Activated naive CD8-positive, alpha-beta T cell treated with anti-CD3 and anti-CD28 coated beads, Interleukin-2, amount 50 U/mL, for 16 hours (primary cell): ENCODE measurements around the gene NFKB1.

Source experiments
- DNase-seq: peaks from one replicate; pipeline ENCODE4 v3.0.0-alpha.2; 2020; ENCODE audit warnings: low read depth, low spot score

Gene NFKB1

DNA sequence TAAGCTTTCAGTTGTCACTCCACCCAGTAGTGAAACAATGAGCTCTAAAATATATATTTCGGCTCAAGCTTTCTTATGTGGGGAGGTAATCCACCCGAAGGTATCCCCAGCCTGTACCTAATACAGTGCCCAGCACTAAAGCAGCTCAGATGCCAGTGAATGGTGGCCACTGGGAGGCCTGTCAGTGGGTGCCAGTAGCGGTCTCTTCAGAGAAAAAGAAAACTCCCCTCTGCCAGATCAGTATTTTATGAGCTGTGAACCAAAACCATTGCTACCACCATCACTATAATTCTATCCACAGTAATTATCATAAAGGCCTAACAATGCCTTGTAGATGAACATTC, 835 bp upstream of the NFKB1 start:
- no peak for DNase-seq

DNA sequence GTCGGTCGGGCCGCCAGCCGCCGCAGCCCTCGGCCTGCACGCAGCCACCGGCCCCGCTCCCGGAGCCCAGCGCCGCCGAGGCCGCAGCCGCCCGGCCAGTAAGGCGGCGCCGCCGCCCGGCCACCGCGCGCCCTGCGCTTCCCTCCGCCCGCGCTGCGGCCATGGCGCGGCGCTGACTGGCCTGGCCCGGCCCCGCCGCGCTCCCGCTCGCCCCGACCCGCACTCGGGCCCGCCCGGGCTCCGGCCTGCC, 213 bp downstream of the NFKB1 start:
- DNase-seq, result no peak

DNA sequence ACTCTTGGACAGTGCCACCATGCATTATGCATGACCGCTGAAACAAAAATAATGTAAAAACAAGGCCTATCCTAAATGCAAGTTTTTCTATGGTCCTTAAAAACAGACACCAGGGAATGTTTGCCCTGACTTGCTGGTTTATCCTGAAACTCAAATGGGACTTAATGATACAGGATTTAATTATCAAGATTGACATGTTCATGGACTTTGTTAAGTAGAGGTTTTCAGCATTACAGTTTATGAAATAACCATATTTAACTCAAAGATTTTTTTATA, 1.3 kb downstream of the NFKB1 start:
- DNase-seq, result no peak

DNA sequence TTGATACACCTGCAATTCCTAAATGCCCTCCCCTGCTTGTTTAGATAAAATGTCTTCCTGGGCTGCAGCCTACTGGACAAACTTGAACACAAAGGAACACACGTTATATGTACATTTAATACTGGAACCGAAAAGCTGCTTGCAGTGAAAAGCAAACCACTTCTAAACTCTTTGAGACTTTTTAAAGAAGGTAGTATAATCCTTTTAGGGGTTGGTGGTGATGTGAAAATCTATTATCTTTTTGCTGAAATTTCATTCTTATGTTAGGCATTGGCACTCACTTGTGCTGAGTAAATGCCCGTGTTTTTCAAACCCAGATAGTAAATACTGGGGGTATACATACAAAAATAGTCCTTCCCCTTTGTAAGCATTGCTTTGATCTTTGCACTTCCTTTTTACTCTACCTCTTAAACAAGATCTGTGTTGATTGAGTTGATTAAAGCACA, 2.2 kb downstream of the NFKB1 start:
- DNase-seq, result no peak

DNA sequence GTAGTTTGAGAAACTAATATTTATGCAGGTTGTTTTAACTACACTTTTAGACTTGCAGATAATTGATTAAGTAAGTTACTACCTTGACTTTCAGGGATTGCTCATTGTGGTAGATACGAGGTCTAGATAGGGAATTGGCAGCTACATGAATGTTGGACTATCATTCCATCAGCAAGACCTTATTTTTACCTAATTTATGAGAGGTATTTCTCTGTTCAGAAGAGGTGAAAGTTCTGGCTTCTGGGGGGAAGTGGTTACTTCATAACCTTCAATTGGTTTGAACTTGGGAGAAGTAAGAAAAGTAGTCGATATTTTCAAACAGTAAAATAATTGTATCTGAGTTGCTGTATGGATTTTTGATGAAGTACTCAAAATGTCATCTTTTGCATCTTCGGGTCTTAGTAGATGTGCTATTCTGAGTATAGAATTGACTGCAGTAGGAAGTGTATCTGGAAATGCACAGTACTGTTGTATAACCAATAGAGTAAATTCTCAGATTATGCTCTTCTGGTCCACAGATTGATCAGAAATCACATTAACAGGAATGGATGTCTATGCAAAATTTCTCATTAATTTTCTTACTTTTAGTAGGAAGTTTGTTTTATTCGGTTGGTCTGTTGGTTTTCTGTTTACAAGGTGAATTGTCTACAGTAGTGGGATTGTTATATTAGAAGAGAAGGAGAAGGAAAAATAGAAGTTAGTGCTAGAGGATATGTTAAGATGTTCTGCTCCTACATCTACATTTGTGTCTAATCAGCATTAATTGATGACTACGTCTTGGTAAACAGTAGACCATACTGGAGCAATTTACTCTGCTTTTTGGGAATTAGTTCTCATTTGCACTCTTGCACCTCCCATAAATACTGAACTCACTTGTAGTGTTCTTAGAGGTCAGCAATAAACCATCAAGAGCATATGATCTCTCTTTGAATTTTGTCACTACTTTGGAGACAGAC, 3.0 kb downstream of the NFKB1 start:
- no peak for DNase-seq

DNA sequence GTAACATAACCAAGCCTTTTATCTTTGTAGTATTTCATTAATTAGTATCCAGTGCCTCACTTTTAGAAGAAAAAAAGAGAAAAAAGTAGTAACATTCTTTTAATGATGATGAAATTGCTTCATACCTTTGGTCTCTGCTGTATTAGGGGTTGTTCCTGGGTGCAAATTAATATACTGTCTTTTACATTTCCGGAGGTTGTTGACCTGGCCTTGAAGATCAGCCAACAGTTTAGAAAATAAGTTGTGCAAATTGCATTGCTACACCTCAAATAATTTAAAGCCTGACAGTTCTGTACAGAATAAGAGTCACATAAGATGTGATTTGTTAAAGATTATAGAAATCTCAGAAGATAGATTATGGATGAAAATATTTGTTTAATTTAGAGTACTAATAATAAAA, 3.8 kb downstream of the NFKB1 start:
- DNase-seq, result no peak

DNA sequence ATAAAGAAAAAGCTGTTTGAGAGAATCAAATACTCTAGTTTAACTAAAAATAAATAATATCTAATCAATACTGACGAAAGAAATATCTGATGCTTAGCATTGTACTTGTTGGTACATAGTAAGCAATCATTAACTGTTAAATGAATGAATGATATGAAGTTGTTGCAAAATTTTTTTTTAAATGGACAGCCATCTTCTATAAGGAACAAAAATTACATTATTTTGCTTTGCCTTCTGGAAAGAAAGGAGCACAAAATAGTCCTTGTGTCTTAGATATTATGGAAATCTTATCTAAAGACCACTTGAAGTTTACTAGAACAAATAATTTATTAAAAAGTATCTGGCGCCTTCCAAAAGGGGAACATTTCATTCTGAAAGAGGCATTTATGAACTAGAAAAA, 4.5 kb downstream of the NFKB1 start:
- DNase-seq, result no peak

DNA sequence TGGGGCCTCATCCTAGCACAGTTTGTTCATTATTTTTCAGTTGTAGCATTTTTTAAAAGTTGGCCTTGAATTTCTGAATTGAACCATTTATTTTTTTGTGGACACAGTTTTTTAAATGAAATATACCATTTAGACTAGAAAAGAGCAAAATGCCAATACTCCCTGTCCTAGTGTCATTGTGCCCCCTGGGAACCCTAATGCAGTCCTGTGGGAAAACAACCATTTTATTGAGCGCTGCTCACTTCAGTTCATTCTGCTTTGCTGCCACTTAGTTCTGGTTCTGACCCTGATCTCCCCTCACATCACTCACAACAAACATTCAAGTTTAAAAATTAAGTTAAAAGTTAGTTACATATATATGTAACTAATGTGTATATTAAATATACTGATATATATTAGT, 5.4 kb downstream of the NFKB1 start:
- no peak for DNase-seq

DNA sequence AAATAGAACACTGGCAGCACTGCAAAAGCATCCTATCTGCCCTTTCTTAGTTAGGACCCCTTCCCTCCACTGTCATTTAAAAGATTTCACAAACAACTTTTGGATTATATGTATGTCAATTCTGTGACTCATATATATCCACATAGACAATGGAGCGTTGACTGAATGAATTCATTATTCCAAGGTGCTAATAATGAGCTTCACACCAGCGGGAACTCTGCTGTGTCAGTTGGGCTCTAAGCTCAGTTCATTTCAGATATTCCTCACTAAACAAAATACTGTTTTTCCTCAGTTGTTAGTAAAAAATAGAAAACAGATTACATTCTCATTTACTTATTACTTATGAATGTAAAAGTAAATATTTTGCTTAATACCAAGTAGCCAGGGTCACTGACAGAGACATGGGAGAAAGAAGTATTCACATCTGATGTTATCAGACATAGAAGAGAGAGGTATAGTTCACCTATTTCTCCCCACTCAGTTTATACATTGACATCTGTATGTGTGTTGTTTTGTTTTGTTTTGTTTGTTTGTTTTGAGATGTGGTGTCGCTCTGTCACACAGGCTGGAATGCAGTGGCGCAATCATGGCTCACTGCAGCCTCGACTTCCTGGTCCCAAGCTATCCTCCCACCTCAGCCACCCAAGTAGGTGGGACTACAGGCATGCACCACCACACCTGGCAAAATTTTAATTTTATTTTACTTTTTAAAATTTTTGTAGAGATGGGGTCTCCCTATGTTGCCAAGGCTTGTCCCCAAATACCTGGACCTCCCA, 10.9 kb downstream of the NFKB1 start:
- no peak for DNase-seq

DNA sequence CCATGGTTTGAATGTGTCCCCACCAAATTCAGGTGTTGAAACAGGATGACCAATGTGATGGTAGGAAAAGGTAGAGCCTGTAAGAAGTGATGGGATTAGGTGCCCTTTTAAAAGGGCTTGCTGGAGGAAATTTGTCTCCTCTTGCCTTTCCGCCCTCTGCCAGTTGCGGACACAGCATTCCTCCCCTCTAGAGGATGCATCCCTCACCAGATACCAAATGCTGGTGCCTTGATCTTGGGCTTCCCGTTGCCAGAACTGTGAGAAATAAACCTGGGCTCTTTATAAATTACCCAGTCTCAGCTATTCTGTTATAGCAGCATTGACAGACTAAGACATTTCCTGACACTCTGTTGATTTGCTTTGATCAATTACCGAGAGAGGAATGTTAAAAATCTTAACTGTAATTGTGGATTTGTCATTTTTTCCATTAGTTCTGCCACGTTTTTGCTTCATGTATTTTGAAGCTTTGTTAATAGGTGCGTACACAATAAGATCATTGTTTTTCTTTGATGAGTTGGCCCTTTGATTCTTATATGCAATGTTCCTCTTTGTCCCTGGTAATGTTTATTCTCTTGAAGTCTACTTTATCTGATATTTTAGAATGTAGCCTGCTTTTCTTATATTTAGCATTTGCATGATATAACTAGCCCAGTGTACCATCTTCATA, 13.3 kb downstream of the NFKB1 start:
- no peak for DNase-seq

DNA sequence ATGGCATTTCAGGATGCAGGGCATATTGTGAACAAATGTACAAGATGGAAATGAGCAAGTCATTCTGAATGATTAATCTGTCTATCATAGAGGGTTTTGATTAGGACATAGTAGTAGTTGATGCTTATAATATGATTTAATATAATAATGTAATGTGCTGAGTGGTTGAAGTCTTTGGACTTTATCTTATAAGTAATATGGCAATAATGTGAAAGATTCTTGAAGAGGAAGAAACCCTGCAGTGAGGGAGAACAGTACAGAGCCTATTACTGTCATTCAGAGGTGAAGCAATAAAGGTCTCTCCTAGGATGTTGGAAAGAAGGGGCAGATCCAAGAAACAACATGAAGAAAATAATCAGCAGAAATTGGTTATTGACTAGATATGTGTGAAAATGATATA, 16.6 kb downstream of the NFKB1 start:
- no peak for DNase-seq

DNA sequence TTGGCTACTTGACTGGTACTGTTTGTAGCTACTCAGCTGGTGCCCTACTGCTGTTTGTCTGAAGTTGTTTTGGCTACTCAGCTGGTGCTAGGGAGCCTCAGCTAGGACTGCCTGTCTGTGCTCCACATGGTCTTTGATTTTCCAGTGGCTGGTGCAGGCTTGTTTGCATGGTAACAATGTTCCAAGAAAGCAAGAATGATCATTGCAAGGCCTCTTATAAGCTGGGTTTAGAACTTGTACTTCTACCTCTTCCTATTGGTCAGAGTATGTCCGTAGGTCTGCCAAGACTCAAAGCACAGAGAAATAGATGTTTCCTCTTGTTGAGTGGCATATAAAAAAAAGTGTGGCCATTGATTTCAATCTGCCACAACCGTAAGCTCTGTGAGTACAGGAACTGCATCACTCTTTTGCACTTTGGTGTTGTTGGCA, 17.6 kb downstream of the NFKB1 start:
- no peak for DNase-seq

DNA sequence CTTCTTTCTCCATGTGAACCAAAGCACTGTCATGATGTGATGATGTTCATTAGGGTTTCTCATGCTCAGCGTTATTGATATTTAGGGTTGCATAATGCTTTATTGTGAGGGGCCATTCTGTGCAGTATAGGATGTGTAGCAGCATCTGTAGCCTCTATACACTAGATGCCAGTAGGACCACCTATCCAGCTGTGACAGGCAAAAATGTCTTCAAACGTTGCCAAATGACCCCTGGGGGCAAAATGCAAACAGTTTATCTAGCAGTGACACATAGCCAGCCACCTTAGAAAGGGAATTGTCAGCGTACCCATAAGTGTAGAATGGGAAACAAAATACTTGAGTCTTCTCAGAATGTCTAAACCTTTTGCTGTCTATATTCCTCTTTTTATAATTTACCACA, 18.8 kb downstream of the NFKB1 start:
- no peak for DNase-seq

DNA sequence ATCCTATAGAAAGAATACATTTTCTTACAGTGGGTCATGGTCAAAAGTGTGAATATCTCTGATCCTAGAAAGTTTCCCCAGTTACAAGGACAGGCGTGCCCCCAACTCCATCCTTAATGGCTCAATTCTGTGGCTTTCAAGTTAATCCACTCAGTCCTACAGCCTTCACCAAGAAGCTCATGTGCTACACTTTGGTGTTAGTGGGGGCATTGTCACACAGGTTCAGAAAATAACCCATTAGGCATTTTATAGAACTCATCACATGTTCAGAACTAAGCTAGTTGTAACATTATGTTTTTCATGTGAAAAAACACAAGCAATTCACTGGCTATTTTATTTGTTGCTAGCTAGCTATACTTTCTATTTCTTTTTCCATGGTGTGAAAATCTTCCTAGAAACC, 20.4 kb downstream of the NFKB1 start:
- no peak for DNase-seq

DNA sequence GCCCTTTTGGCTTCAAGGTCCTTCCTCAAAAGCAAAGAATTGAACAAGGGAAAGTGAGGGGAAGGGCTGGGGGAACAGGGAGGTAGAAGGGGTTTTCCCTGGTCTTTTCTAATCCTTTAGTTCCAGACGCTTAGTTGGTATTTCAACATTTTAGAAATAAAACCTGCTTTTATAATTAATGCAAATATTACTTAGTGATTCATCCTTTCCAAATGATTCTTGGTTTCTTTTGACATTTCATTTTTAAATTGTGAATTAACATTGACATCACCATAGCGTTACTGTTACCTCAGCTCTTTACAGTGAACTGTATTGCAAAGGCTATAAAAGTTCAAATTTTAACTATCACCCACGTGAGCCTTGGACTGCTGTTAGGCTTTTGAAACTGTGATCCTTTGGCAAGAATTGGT, 20.9 kb downstream of the NFKB1 start:
- DNase-seq, result no peak

DNA sequence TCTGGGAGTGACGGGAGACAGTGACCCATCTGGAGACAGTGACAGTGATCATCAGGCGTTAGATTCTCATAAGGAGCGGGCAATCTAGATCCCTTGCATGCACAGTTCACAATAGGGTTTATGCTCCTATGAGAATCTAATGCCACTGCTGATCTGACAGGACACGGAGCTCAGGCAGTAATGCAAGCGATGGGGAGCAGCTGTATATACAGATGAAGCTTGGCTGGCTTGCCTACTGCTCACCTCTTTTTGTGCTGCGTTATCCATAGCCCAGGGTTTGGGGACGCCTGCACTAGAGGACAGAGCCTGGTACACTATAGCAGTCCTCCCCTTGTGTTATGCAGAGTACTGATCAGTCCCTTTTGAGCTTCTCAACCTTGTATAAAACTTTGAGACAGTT, 23.5 kb downstream of the NFKB1 start:
- no peak for DNase-seq

DNA sequence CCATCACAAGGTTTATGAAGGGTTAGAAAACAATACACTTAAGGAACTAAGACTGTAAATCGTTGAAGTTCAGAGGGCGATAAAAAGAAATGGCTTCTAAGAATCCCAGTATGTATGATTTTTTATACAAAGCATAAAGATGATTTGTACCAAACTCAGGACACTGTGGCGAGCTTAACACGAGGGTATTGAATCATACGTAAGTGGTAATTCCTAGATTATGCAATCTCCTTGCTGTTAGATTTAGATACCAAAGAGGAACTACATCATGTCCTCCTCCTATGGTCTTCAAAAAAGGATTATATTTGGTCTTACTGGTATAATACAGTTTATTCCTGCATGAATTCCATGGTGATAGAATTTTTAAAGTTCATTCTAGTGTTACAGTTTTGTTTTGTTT, 23.9 kb downstream of the NFKB1 start:
- no peak for DNase-seq

DNA sequence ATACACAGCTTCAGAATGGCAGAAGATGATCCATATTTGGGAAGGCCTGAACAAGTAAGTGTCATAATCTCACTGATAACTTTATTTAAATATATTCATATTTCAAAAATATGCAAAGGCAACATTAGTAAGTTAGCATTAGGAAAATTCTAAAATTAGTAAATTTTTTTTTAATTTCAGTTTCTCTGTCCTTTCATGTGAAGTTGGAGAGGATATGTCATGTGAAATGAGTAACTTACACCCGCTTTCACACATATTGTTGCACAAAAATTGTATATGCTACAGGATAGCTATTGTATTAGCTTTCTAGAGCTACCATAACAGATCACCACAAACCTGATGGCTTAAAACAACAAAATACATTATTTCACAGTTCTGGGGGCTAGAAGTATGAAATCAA, 24.3 kb downstream of the NFKB1 start:
- no peak for DNase-seq

DNA sequence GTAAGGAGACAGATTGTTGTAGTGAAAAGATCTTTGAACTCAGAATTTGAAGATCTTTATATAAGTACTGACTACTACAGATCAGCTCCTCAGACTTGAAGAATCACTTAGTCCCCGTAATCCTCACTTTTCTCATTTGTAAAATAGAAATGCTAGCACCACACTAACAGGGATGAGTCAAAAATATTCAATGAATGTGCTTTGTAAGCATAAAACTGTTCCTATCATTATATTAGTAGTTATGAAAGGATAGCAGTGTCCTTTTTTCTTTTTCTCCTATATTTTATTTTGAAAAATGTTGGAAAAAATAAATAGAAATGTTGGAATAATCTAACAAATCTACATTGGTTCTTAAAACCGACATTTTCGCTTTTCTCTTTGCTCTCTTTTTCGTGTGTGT, 25.4 kb downstream of the NFKB1 start:
- DNase-seq, result no peak

DNA sequence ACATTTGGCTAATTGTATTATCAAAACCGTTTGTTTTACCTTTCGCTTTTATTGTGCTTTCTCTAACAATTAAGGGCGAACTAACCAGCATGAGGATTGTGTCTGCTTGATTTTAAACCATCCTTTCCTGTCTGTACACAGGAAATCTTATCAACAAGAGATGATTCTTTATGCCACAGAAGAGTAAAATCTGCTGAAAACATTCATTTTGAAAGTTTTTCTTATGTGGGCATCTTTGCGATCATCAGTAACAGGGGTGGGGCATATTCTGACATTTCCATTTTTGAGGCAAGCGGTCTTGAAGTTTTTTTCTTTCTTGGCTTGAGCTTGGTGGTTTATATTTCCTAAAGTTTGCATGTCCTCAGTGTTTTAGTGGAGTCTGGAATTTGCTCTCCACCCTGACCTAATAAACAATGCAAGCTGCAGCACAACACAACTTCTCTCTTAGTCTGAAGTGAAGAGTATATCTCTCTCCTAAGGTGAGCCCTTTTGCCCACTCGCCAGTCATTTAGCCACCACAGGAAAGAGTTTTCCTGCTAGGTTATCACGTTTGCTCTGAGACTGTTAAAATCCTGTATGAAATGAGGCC, 26.6 kb downstream of the NFKB1 start:
- no peak for DNase-seq

DNA sequence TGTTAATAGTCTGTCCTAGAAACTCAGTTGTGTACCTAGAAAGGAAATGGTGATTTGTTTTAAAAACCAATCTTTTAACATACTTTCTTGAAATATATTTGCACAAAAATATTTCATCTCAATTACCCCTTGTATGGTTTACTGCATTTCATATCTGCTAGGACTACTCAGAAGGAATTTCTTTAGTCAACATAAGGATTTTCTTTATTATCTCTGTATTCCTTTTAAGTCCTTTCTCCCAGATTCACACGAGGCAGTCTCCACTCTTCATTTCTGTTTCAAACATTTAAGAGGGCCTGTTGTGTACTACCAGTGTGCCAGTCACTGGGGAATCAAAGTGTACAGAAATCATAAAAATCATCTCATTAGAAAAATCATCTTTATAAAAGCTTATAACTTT, 28.8 kb downstream of the NFKB1 start:
- DNase-seq, result no peak

DNA sequence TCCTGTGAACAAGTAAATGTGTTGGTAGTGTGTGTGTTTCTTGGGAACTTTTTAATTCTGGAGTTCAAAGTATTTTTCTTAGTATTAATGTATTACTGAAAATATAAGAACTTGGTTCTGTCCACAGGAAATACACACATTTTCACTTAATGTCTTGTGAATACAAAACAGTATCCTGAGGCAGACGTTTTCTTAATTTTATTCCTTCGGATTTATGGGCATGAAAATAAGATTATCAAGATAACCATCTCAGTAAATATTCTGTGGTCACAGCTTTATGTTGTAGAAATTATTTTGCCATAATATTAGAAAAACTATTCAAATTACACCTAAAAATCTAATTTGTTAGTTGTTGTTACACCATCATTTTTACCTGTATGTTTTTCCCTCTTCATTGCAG, 29.8 kb downstream of the NFKB1 start:
- DNase-seq, result no peak

DNA sequence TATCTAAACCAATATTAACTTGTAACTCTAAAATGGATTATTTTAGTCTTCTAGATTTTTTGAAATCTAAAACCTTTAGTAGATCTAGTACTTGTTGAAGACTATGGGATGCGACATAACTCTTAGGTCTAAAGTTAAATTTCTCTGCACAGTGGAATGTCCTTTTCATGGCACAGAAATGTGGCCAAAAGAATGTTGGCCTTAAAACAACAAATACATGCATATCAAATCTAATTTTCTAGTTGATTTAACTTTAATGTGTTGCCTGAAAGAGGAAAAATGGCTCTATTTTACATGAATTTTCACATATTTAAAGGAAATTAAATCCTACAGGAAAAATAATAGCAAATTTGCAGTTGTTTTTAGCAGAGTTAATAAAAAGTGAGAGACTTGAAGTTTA, 30.3 kb downstream of the NFKB1 start:
- no peak for DNase-seq
